GM23338 (cell line): ENCODE data around the gene TMUB1.

Source experiments
- CREB1 ChIP-seq: fragments of 250-450 bp; sonication (Bioruptor Pico); IDR thresholded peaks from 2 replicates; pipeline ENCODE4 v1.5.0; 2020; ENCODE audit warnings: low read depth, mild to moderate bottlenecking, moderate library complexity
- CTCF ChIP-seq, 2 experiments: fragments of 200-600 bp in 1 of 2; sonication (generic) in 1 of 2; conservative IDR thresholded peaks; 2 replicates each; pipeline versions ENCODE4 v1.5.1 to v1.6.1; 2016 to 2017; ENCODE audit warnings: antibody characterized with exemption in 2 of 2, low read depth in 2 of 2, mild to moderate bottlenecking in 2 of 2, moderate library complexity in 1 of 2
- POLR2AphosphoS5 ChIP-seq: IDR thresholded peaks from 2 replicates; pipeline ENCODE4 v1.6.1; 2016; ENCODE audit warnings: antibody characterized with exemption, low read depth

- TF ChIP-seq CTCF (conservative IDR thresholded peaks at IDR 0.05; ENCODE audit: low read depth in 2 of 2) (no peak), POLR2AphosphoS5 (no peak), CREB1 (CRISPR knock-in tag) (no peak)
Measured at GRCh38 chr7:151113344-151114150, 30.3 kb upstream of the TMUB1 start.
